GM19452 (cell line): ENCODE measurements around the gene CCDC167.
"Not testable (repeated sequence)": the region's sequence is repeated elsewhere in the genome, so short reads cannot be mapped to it uniquely, and the experiment has no call there.

Experiments used
- ATAC-seq: cut with Tn5 transposase; IDR thresholded peaks from one replicate; pipeline ENCODE4 v1.9.1; 2021; ENCODE audit not compliant: unreplicated experiment

CCDC167 gene

GRCh38 chr6:37477191-37477590 is 22.5 kb downstream of the CCDC167 start:
- no peak for ATAC-seq

- ATAC-seq, result no peak
Measured at GRCh38 chr6:37474316-37474715, 25.4 kb downstream of the CCDC167 start.

DNA sequence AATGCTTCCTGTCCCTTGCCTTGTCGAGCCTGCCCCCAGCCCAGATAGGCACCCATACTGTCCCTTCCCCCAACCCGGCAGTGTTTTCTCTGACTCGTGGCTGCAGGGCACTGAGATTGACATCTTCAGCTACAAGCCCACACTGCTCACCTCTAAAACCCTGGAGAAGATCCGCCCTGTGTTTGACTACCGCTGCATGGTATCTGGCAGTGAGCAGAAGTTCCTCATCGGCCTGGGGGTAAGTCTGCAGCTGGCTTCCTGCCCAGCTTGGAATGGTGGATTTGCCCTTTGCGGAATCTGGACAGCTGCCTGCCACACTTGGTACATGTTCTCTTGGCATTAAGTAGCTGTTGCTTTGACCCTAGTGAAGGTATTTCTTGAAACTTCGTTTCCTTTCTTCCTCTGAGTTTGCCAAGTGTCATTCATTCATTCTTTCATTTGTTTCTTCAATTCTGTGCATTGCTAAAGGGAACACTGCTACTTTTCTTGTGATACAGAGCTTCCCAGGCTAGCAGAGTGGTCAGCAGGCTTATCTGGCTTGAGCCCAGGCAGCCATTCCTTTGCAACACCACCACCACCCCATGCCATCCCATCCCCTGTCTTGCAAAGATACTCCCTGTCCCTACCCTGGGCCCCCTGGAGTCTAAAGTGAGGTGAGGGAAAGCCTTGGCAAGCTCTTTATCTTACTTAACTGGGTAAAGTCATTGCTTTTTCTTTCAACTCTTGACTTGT is 26.2 kb downstream of the CCDC167 start:
- no peak for ATAC-seq

GRCh38 chr6:37467718-37468117 is 32.0 kb downstream of the CCDC167 start:
- no peak for ATAC-seq

- no peak for ATAC-seq
Measured at GRCh38 chr6:37463110-37463509, 36.6 kb downstream of the CCDC167 start.

DNA sequence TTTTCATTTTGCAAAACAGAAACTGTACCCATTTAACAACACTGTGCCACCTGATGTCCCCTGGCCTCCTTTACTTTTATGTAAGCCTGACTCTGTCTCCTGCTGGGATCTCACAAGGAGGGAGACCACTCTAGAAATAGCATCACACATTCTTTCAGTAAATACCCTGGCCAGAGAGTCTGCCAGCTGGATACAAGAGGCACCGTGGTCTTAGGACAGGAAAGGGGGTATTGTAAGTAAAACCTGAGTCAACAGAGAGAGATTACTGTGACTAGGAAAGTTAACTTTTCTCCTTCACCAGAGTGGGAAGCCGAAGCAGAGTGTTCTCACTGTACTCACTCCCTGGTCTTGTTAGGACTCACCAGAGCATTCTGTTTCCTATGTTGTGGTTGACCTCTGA is 38.9 kb downstream of the CCDC167 start:
- no peak for ATAC-seq

DNA sequence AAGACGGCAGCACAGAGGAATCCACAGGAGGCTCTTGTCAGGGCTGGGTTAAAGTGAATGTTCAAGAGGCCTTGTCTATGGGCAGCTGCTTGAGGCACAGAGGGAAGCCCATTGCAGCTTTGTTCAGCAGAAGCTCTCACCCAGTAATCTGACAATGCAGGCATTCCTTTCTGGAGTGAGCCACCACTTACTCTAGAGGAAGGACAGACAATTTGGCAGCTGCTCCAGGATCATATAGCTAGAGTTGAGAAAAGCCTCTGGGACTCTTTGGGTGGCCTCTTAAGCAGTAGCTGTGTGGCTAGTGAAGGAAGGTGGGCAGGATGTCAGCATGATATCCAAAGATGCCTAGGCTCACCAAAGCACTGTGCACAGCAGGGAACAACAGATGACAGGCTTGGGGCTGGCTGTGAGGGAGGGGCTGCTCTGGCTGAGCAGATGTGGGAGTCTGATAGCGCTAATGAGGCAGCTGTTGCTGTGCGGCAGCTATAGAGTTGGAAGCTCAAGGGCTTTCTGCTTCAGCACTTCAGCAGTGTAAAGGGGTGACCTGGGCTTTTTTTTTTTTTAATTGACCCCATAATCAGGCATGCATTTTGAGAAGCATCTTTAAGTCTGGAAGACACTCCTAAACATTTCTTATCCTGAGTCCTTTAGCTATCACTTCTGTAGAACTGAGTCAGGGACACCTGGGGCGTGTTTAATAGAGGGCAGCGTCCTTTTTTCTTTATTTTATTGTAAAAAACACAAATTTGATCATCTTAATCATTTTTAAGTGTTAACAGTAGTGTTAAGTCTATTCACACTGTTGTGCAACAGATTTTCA is 39.5 kb downstream of the CCDC167 start:
- no peak for ATAC-seq

DNA sequence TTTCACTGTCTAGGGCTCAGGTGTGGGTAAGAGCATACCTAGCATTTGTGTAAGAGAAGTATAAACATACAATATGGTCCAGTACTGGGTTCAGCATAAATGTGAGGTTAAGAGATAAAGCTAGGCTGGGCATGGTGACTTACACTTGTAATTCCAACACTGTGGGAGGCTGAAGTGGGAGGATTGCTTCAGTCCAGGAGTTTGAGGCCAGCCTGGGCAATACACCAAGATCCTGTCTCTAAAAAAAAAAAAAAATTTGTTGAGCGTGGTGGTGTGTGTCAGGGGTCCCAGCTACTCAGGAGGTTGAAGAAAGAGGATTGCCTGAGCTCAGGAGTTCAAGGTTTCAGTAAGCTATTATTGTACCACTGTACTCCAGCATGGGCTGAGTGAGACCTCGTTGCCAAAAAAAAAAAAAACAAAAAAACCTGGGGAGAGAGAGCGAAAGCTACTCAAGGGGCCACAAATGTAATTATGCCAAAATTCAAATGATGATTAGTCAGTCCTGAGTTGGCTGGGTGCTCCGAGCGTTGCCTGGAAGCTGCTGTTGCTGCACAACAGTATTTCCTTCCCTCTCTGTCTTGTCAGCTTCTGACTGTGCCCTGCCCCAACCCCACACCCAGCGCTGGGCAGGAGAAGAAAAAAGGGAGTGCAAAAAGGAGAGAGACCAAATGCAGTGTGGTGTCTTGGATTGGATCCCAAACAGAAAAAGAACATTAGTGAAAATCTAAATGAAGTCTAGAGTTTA is 42.7 kb downstream of the CCDC167 start:
- ATAC-seq, result no peak

GRCh38 chr6:37456126-37456525 is 43.6 kb downstream of the CCDC167 start:
- no peak for ATAC-seq

GRCh38 chr6:37454420-37455140 is 45.1 kb downstream of the CCDC167 start:
- ATAC-seq, result no peak

DNA sequence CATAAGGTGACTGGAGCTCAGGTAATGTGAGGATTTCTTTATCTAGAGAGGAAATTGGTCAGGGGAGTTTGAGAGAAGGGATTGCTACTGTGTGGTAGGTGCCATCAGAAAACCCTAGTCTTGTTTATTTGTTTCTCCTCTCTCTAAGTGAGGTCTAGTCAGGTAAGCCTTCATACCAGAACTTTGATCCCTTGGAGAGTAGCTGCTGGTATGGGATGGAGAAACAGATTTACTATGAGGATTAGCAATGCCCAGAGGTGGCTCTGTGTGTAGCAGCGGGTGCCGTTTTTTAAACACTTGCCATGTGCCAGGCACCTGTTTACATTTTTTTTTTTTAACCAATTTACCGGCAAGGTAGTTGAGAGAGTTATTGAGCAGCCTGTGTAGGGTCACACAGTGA is 47.2 kb downstream of the CCDC167 start:
- ATAC-seq, result no peak

GRCh38 chr6:37451441-37452193 is 48.1 kb downstream of the CCDC167 start:
- no peak for ATAC-seq

DNA sequence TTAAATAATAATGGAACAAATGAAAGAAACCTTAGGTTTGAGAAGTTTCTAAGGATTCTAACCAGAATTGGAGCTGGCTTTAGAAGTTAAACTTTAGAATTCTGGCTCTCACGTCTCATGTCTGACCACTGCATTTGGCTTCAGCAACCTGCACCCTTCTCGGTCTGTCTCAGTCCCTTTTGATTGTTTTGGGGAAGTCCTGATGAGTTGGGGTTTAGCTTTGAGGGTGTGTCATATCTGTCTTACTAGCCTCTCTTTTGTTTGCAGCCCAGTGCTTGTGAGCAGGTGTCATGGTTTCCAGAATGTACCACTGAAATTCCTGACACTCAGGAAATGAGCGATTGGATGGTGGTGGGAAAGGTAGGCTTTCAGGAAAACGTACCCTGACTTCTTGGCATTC is 49.7 kb downstream of the CCDC167 start:
- ATAC-seq, result no peak

GRCh38 chr6:37443216-37443542 is 56.5 kb downstream of the CCDC167 start:
- ATAC-seq, result not testable (repeated sequence)

GRCh38 chr6:37442416-37443215 is 57.1 kb downstream of the CCDC167 start:
- ATAC-seq, result no peak

- ATAC-seq, result no peak
Measured at GRCh38 chr6:37441651-37442050, 58.0 kb downstream of the CCDC167 start.

- ATAC-seq, result no peak
Measured at GRCh38 chr6:37438930-37439329, 60.8 kb downstream of the CCDC167 start.

- ATAC-seq, result no peak
Measured at GRCh38 chr6:37435816-37436215, 63.9 kb downstream of the CCDC167 start.

DNA sequence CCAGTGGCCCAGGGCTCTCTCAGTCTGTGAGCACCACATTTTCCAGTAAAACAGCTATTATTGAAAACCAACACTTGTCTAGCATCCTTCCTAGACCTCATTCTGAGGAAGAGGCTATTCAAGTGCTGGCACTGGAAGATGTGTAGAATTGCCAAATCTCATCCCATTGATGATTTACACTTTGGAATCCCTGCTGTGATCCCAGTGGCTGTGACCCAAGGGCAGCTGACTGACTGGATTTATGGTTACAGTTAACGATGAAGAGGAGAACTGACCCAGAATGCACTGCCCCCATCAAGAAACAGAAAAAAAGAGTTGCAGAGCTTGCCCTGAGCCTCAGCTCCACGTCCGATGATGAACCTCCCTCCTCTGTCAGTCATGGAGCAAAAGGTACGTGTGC is 64.3 kb downstream of the CCDC167 start:
- ATAC-seq, result no peak
